GM12873 (cell line): ENCODE results near the gene IFNA8.
A peak's percentile ranks its signal among the peaks of the same experiment; 100 is the strongest.

Experiments used
- TF ChIP-seq, protein P1 (sequence below): IDR thresholded peaks from 2 replicates; pipeline ENCODE4 v1.5.1; 2012; ENCODE audit warnings: low read depth, mild to moderate bottlenecking, moderate library complexity, low read length, control low read depth; ENCODE audit not compliant: insufficient read depth; ENCODE audit errors: missing control alignments

The IFNA8 gene

DNA sequence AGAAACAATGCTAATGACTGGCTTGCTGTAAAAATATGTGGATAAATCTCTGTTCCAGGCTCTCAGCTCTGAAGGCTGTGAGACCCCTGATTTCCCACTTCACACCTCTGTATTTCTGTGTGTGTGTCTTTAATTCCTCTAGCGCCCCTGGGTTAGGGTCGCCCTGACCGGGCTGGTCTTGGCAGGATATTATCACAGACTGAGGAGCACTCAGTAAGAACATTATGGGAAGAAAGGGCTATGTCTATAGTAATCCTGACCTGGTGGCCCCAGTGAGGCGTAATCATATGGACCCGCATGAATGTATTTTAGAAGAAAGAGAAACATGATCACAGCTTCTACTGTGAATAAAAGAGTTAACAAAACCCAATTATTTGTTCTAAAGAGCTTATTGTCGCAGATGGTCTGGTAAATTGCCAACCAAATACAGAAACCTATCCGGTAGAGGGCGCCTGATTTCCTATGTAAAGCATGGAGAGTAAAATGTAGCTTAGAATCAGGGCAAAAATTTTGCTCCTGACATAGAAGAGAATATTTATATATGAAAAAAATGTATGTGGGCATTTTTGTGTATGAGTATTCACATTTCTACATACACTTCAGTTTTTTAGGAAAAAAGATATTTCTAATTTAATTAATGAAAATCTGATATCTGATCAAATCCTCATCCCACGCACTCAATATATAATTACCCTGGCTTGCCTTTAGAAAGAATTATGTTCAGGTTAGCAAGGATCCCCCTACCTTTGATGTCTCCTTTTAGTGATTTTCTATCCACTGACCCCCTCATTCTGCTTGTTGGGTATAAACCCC is 25.5 kb downstream of the IFNA8 start:
- TF ChIP-seq, protein P1, sequence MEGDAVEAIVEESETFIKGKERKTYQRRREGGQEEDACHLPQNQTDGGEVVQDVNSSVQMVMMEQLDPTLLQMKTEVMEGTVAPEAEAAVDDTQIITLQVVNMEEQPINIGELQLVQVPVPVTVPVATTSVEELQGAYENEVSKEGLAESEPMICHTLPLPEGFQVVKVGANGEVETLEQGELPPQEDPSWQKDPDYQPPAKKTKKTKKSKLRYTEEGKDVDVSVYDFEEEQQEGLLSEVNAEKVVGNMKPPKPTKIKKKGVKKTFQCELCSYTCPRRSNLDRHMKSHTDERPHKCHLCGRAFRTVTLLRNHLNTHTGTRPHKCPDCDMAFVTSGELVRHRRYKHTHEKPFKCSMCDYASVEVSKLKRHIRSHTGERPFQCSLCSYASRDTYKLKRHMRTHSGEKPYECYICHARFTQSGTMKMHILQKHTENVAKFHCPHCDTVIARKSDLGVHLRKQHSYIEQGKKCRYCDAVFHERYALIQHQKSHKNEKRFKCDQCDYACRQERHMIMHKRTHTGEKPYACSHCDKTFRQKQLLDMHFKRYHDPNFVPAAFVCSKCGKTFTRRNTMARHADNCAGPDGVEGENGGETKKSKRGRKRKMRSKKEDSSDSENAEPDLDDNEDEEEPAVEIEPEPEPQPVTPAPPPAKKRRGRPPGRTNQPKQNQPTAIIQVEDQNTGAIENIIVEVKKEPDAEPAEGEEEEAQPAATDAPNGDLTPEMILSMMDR: peak; percentile 54

DNA sequence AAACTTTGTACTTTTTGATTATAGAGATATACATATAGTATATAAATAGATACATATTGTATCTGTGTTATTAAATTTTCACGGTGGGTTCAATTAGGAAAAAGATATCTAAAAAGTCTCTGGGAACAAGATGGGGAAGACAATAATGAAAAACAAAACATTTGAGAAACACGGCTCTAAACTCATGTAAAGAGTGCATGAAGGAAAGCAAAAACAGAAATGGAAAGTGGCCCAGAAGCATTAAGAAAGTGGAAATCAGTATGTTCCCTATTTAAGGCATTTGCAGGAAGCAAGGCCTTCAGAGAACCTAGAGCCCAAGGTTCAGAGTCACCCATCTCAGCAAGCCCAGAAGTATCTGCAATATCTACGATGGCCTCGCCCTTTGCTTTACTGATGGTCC is 31.2 kb downstream of the IFNA8 start, which contains the start of gene IFNA1:
Gene IFNA1, plus strand, starts transcription at position 301 of the 400 bp plus-strand sequence. Its CDS starts 69 bp downstream, at position 370.
- TF ChIP-seq, protein P1: no peak

DNA sequence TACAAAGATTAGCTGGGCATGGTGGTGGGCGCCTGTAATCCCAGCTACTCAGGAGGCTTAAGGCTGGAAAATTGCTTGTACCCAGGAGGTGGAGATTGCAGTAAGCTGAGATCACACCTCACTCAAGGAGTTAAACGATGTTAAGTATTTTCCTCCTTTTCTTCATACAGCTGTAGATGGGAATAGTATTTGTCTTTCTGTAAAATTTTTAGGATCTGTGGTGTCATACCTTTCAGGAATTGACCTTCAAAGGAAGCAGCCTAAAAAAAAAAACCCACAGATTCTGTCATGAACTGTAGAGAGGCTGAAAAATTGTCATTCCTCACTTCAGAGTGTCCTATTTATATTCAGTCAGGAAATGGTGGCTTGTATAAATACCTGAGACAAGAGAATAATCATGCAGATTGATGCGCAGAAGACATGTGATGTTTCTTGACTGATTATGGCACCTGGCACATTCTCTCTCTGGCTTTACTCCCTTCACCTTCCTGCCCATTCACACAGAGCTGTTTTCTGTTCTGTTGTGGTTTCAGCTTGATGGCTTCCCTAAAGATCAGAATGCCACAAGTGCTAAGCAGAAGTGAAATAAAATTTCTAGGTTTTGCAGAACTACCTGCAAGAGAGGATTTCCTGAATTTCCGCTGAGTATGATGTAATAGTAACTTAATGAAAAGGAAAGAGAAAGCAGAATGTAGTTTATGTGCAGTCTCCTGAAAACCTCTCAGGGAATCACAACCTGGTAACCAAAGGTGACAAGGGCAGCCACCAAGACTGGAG is 35.1 kb downstream of the IFNA8 start:
- TF ChIP-seq, protein P1: no peak

DNA sequence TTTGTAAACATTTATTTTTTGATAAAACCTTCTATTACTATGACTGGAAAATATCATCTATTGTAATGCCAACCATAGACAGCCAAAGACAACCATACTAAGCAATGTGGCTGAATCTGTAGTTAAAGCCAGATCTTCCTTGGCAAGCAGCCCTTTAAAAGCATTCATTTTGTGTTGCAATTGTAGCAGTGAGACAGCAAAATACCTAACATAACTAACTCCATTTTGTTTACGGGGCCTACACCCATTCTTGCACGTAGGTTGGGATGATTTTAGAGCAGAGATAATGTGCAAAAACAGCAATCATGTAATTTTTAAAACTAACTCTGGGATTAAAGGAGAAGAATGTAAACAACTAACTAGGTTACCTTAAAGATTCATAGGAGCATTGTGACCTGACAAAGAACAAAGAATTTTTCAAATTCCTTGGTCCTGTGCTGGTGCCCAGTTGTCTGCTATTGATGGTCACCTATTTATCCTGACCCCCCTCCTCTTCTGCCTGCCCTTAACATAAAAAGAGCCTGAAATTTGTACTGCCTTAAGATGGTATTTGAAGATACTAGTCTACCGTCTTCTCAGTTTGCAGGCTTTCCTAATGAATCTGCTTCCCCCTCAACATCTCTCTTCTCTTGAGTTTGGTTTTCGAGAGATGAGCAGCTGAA is 41.9 kb downstream of the IFNA8 start:
- TF ChIP-seq, protein P1: no peak

DNA sequence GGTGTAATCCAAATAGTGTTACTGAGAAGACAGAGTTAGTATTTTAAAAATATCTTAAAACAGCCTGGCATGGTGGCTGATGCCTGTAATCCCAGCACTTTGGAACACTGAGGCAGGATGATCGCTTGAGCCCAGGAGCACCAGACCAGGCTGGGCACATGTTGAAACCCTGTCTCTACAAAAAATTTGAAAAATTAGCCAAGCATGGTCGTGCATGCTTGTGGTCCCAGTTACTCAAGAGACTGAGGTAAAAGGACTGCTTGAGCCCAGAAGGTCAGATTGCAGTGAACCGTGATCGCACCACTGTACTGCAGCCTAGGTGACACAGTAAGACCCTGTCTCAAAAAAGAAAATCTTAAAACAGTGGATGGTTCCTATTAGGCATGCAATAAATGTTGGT is 43.8 kb downstream of the IFNA8 start:
- TF ChIP-seq, protein P1: no peak

DNA sequence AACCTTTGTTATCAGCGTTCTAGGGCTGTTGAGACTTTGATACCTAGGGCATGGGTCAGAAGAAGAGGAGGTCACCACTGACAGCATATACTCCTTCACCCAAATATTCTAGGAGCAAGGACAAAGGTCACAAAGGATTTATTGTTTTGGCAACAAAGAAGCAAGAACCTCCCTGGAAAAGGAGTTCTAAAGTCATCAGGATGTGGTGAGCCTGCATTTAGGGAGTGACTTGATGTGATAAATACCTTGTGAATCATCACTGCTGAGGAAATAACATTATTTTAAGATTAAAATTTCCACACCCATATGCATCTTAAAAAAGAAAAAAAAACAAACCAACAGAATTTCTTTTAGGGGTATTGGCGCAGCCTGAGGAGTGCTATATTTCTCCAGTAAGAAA is 45.2 kb downstream of the IFNA8 start:
- TF ChIP-seq, protein P1: no peak

DNA sequence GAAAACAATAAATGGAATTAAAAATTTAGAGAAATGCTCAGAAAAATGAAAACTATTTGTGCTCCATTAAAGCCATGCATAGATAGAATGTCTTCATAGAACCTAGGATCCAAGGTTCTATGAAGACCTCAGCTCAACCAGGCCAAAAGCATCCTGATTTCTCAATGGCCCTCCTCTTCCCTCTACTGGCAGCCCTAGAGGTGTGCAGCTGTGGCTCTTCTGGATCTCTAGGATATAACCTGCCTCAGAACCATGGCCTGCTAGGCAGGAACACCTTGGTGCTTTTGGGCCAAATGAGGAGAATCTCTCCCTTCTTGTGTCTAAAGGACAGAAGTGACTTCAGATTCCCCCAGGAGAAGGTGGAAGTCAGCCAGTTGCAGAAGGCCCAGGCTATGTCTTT is 46.4 kb downstream of the IFNA8 start:
- TF ChIP-seq, protein P1: peak; percentile 87
